Measurements from ENCODE around the gene ARHGAP19. TPM values are rescaled to one million over a fixed set of nuclear protein-coding genes. Genes with fewer than 3 reads are reported as not detected.

The ARHGAP19 gene
- total RNA-seq, 5 donors from 2014 or later (not counting 1 experiment from before 2014, with no cell fraction given): 11.0 to 18.9 (median 15.0) TPM

DNA sequence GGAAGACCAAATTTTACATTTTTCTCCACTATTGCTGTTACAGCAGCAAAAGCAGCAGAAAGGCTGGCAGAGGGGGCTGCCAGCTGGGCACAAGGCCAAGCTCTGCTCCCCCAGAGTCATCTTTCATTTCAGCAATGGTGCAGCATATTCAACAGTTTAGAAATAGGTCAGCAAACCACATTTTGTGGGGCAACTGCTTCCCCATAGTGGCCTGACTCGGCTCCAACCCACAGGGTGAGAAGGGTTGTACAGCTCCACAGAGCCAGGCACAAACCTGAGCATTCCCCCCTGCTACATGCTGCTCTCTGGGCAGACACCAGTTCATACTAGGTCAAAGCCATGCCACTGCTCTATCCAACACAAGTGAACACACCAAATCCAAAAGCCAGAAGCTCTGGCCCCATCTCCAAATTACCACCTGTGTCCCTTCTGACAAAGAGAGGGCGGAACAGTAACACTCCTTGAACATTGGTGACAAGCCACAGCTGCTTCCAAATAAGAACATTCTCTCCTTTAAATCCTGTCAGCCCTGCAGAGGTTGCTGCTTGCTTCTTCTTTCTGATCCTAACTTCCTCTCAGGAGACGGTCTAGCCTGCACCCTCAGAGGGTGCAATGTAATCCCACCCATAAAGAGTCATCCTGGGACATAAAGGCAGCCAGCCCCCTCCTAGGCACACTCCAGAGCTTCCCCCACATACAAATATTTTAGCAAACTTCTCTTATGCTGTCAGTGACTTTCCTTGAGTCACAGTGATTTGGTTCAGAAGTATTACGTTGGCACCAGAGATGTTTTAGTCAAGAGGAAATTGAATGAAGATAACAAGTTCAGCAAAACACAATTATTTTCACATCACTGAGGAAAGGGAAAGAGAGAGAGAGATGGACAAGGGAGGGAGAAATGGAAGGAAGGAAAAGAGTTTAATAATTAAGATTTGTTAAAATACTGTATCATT lies 67.7 kb downstream of the ARHGAP19 start:
- Histone ChIP-seq H3K36me3 (ENCODE audit: control insufficient read depth in 2 of 2, extremely low read depth in 1 of 2, insufficient read depth in 1 of 2, low read length in 1 of 2) (peaks cover 4 to 44% of the 10 kb centered on the region in 2 donors), H3K27me3 (replicated peaks in 1 of 2; ENCODE audit: control insufficient read depth in 2 of 2, extremely low read depth in 1 of 2, insufficient read depth in 2 of 2, low read length in 1 of 2) (no peaks in the 10 kb centered on the region), H3K4me1 (ENCODE audit: control insufficient read depth in 1 of 2, extremely low read depth in 1 of 2, insufficient read depth in 2 of 2, low read length in 2 of 2) (no peaks in the 10 kb centered on the region), H3K27ac (ENCODE audit: low read length) (no peak overlapping the region), H3K4me3 (ENCODE audit: control insufficient read depth in 1 of 2, extremely low read depth in 1 of 2, low read length in 1 of 2) (no peak overlapping the region), H3K9me3 (no peaks in the 10 kb centered on the region)
- H3K9me3 Mint-ChIP-seq: no peaks in the 10 kb centered on the region
- H3K4me1 Mint-ChIP-seq: no peaks in the 10 kb centered on the region
- no peak overlapping the region for H3K27ac Mint-ChIP-seq
- H3K36me3 Mint-ChIP-seq: peaks cover 61% of the 10 kb centered on the region
- ATAC-seq (replicated peaks in 1 of 4) (no peak), DNase-seq (no peak)
- no peak overlapping the region for H3K4me3 Mint-ChIP-seq
- H3K27me3 Mint-ChIP-seq: no peaks in the 10 kb centered on the region
- CTCF ChIA-PET: interaction anchor here (0.7 to 1.6 kb wide), 4 partner anchors 8 to 658 kb away, joined by 3 to 4 read pairs (median 4); no protein-coding TSS in a partner anchor
- 54% methylated on average over 3 of the region's 4 CpGs for WGBS (ENCODE audit: insufficient coverage)
- POLR2A ChIA-PET: no interaction called here

DNA sequence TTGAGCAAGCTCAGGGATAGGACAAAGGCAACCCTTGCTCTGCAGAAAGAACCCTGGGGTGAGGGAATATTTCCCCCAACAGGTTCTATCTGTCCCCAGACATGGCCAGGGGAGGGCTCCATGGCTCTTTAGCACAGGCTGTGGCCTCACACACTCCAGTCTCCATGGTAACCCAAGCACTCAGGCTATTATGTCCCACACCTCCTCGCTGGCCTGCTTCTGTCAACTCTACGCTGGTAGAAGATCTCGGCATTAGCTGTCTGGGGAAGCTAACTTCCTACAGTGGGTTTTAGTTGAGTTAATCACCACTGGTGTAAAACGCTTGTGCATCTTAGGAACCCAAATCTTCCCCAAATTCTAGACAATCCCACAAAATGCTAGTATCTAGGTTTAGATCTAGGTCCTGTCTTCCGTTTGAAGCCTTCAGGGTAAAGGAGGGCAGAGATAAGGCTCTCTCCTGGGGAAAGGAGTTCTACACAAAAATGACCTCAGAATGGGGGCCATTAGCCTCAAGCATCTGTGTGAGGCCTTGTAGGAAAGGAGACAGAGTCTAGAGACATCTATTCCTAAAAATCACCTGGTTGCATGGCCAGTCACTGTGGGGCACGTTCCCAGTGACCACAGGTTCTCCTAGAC lies 70.0 kb downstream of the ARHGAP19 start:
- DNase-seq (no peak), ATAC-seq (replicated peaks in 1 of 4) (no peak)
- Mint-ChIP-seq H3K27me3 (no peaks in the 10 kb centered on the region), H3K9me3 (no peaks in the 10 kb centered on the region), H3K27ac (no peak overlapping the region), H3K36me3 (peaks cover 41% of the 10 kb centered on the region), H3K4me3 (no peak overlapping the region), H3K4me1 (peaks cover 0 to 10% (median 6%) of the 10 kb centered on the region in 3 donors)
- Histone ChIP-seq H3K36me3 (ENCODE audit: control insufficient read depth in 2 of 2, extremely low read depth in 1 of 2, insufficient read depth in 1 of 2, low read length in 1 of 2) (peaks cover 4 to 29% of the 10 kb centered on the region in 2 donors), H3K4me1 (ENCODE audit: control insufficient read depth in 1 of 2, extremely low read depth in 1 of 2, insufficient read depth in 2 of 2, low read length in 2 of 2) (no peaks in the 10 kb centered on the region), H3K27ac (ENCODE audit: low read length) (no peak overlapping the region), H3K9me3 (no peaks in the 10 kb centered on the region), H3K4me3 (ENCODE audit: control insufficient read depth in 1 of 2, extremely low read depth in 1 of 2, low read length in 1 of 2) (no peak overlapping the region), H3K27me3 (replicated peaks in 1 of 2; ENCODE audit: control insufficient read depth in 2 of 2, extremely low read depth in 1 of 2, insufficient read depth in 2 of 2, low read length in 1 of 2) (no peaks in the 10 kb centered on the region)
- WGBS (ENCODE audit: insufficient coverage): 100% methylated on average over 1 of the region's 6 CpGs
- POLR2A ChIA-PET: no interaction called here
- CTCF ChIA-PET: interaction anchor here (0.8 to 1.0 kb wide), 2 partner anchors 23 to 150 kb away, joined by 3 read pairs; no protein-coding TSS in a partner anchor

GRCh38 chr10:97220355-97220754 lies 72.1 kb downstream of the ARHGAP19 start:
- Mint-ChIP-seq H3K9me3 (no peaks in the 10 kb centered on the region), H3K4me1 (peaks cover 0 to 10% (median 6%) of the 10 kb centered on the region in 3 donors), H3K27ac (no peak overlapping the region), H3K27me3 (no peaks in the 10 kb centered on the region), H3K4me3 (no peak overlapping the region), H3K36me3 (peaks cover 27% of the 10 kb centered on the region)
- Histone ChIP-seq H3K36me3 (ENCODE audit: control insufficient read depth in 2 of 2, extremely low read depth in 1 of 2, insufficient read depth in 1 of 2, low read length in 1 of 2) (peaks cover 4 to 12% of the 10 kb centered on the region in 2 donors), H3K4me1 (ENCODE audit: control insufficient read depth in 1 of 2, extremely low read depth in 1 of 2, insufficient read depth in 2 of 2, low read length in 2 of 2) (no peaks in the 10 kb centered on the region), H3K27ac (ENCODE audit: low read length) (no peak overlapping the region), H3K4me3 (ENCODE audit: control insufficient read depth in 1 of 2, extremely low read depth in 1 of 2, low read length in 1 of 2) (no peak overlapping the region), H3K9me3 (no peaks in the 10 kb centered on the region), H3K27me3 (replicated peaks in 1 of 2; ENCODE audit: control insufficient read depth in 2 of 2, extremely low read depth in 1 of 2, insufficient read depth in 2 of 2, low read length in 1 of 2) (no peaks in the 10 kb centered on the region)
- WGBS (ENCODE audit: insufficient coverage): 100% methylated on average over 2 of the region's 3 CpGs
- ATAC-seq (replicated peaks in 1 of 4) (no peak), DNase-seq (no peak)
- CTCF ChIA-PET: no interaction called here
- POLR2A ChIA-PET: no interaction called here

DNA sequence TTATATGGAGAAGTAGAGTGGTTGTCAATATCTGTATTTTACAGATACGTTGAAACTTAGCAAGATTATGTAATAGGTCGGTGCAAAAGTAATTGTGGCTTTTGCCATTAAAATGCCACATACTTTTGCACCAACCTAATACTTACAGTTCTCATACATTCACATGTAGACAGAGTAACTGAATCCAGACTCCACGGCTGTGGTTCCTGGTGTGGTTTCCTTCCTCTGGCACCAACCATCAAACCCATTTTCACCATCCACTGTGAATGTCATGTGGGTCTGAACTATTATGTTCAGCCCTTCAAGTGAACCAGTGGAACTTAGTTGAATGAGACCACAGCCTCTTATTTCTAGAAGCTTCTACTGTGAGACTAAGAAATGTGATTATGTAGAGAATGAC lies 75.1 kb downstream of the ARHGAP19 start:
- CTCF ChIA-PET: interaction anchor here (0.6 to 2.6 kb wide), 8 partner anchors 8 to 144 kb away, joined by 3 to 12 read pairs (median 4); no protein-coding TSS in a partner anchor
- Mint-ChIP-seq H3K27ac (no peak overlapping the region), H3K36me3 (peaks cover 10% of the 10 kb centered on the region), H3K4me3 (no peak overlapping the region), H3K4me1 (peaks cover 0 to 10% (median 6%) of the 10 kb centered on the region in 3 donors), H3K9me3 (no peaks in the 10 kb centered on the region), H3K27me3 (no peaks in the 10 kb centered on the region)
- WGBS (ENCODE audit: insufficient coverage): no CpG with 5 or more reads among the region's 3 CpGs
- no peaks in the 10 kb centered on the region for H3K36me3 ChIP-seq (ENCODE audit: control insufficient read depth in 2 of 2, extremely low read depth in 1 of 2, insufficient read depth in 1 of 2, low read length in 1 of 2)
- no peaks in the 10 kb centered on the region for H3K4me1 ChIP-seq (ENCODE audit: control insufficient read depth in 1 of 2, extremely low read depth in 1 of 2, insufficient read depth in 2 of 2, low read length in 2 of 2)
- H3K27me3 ChIP-seq (replicated peaks in 1 of 2; ENCODE audit: control insufficient read depth in 2 of 2, extremely low read depth in 1 of 2, insufficient read depth in 2 of 2, low read length in 1 of 2): no peaks in the 10 kb centered on the region
- H3K9me3 ChIP-seq: no peaks in the 10 kb centered on the region
- POLR2A ChIA-PET: no interaction called here
- no peak overlapping the region for H3K27ac ChIP-seq (ENCODE audit: low read length)
- ATAC-seq (replicated peaks in 1 of 4) (no peak), DNase-seq (no peak)
- H3K4me3 ChIP-seq (ENCODE audit: control insufficient read depth in 1 of 2, extremely low read depth in 1 of 2, low read length in 1 of 2): no peak overlapping the region

GRCh38 chr10:97215619-97216260 lies 76.7 kb downstream of the ARHGAP19 start:
- no peak for DNase-seq
- Mint-ChIP-seq H3K4me1 (peaks cover 0 to 10% (median 6%) of the 10 kb centered on the region in 3 donors), H3K36me3 (peaks cover 8% of the 10 kb centered on the region), H3K27ac (no peak overlapping the region), H3K9me3 (no peaks in the 10 kb centered on the region), H3K4me3 (no peak overlapping the region), H3K27me3 (no peaks in the 10 kb centered on the region)
- ChIA-PET POLR2A (no interaction called here), CTCF (interaction anchor here in 1 of 2 donors (2.6 kb wide), 1 partner anchor 143 kb away, joined by 12 read pairs; no protein-coding TSS in a partner anchor)
- Histone ChIP-seq H3K4me1 (ENCODE audit: control insufficient read depth in 1 of 2, extremely low read depth in 1 of 2, insufficient read depth in 2 of 2, low read length in 2 of 2) (no peaks in the 10 kb centered on the region), H3K4me3 (ENCODE audit: control insufficient read depth in 1 of 2, extremely low read depth in 1 of 2, low read length in 1 of 2) (no peak overlapping the region), H3K9me3 (no peaks in the 10 kb centered on the region), H3K36me3 (ENCODE audit: control insufficient read depth in 2 of 2, extremely low read depth in 1 of 2, insufficient read depth in 1 of 2, low read length in 1 of 2) (no peaks in the 10 kb centered on the region), H3K27ac (ENCODE audit: low read length) (no peak overlapping the region), H3K27me3 (replicated peaks in 1 of 2; ENCODE audit: control insufficient read depth in 2 of 2, extremely low read depth in 1 of 2, insufficient read depth in 2 of 2, low read length in 1 of 2) (no peaks in the 10 kb centered on the region)
- no peak for ATAC-seq (replicated peaks in 1 of 4)
- WGBS (ENCODE audit: insufficient coverage): 60% methylated on average over 1 of the region's 15 CpGs

- ChIA-PET POLR2A (no interaction called here), CTCF (interaction anchor here (0.5 to 1.6 kb wide), 3 partner anchors 99 to 141 kb away, joined by 3 to 10 read pairs (median 4); no protein-coding TSS in a partner anchor)
- H3K27ac Mint-ChIP-seq: no peak overlapping the region
- no peaks in the 10 kb centered on the region for H3K9me3 Mint-ChIP-seq
- H3K9me3 ChIP-seq: no peaks in the 10 kb centered on the region
- H3K27me3 ChIP-seq (replicated peaks in 1 of 2; ENCODE audit: control insufficient read depth in 2 of 2, extremely low read depth in 1 of 2, insufficient read depth in 2 of 2, low read length in 1 of 2): no peaks in the 10 kb centered on the region
- no peaks in the 10 kb centered on the region for H3K36me3 ChIP-seq (ENCODE audit: control insufficient read depth in 2 of 2, extremely low read depth in 1 of 2, insufficient read depth in 1 of 2, low read length in 1 of 2)
- no peaks in the 10 kb centered on the region for H3K4me1 ChIP-seq (ENCODE audit: control insufficient read depth in 1 of 2, extremely low read depth in 1 of 2, insufficient read depth in 2 of 2, low read length in 2 of 2)
- H3K36me3 Mint-ChIP-seq: no peaks in the 10 kb centered on the region
- H3K4me3 ChIP-seq (ENCODE audit: control insufficient read depth in 1 of 2, extremely low read depth in 1 of 2, low read length in 1 of 2): no peak overlapping the region
- no peak for ATAC-seq (replicated peaks in 1 of 4)
- no peak for DNase-seq
- no peak overlapping the region for H3K27ac ChIP-seq (ENCODE audit: low read length)
- H3K4me1 Mint-ChIP-seq: peaks cover 0 to 5% (median 4%) of the 10 kb centered on the region in 3 donors
- no peaks in the 10 kb centered on the region for H3K27me3 Mint-ChIP-seq
- H3K4me3 Mint-ChIP-seq: no peak overlapping the region
- WGBS (ENCODE audit: insufficient coverage): 69% methylated on average over 2 of the region's 9 CpGs
Measured at GRCh38 chr10:97213431-97213830, 79.0 kb downstream of the ARHGAP19 start.
